K562 (cell line): ENCODE measurements around the gene DYNC2LI1. TPM values are rescaled to one million over a fixed set of nuclear protein-coding genes. Genes with fewer than 3 reads are reported as not detected.
A peak's percentile ranks its signal among the peaks of the same experiment; 100 is the strongest.

ENCODE experiments used
- ATAC-seq: fragments of 200-7000 bp; cut with Tn5 transposase; 3 replicates; pipeline ENCODE4 v1.9.1; 2020; ENCODE audit warnings: moderate library complexity
- BruUV-seq: library from RNA; stranded (reverse); fragments of 400-500 nt; replicated peaks from 2 replicates; lab custom pipeline; 2021; lab: Mats Ljungman, UMichigan
- CTCF ChIA-PET: fragments of 300-600 bp; formaldehyde crosslinking; extraction: SDS; loops from one replicate; lab custom pipeline; 2021; ENCODE audit warnings: low intra/inter-chr PET ratio; lab: Yijun Ruan, JAX
- POLR2A ChIA-PET: fragments of 300-600, 350-650 bp; sonication (Branson Sonifier 250); formaldehyde crosslinking; extraction: SDS; loops from one replicate; lab custom pipeline; 2021; ENCODE audit warnings: antibody characterized with exemption, inconsistent platforms; lab: Yijun Ruan, JAX
- DNase-seq, 4 experiments: peaks; one replicate each; pipeline versions ENCODE4 v3.0.0 to v3.0.0-alpha.2; 2011 to 2018; ENCODE audit warnings: low spot score in 3 of 4, mixed read lengths in 3 of 4; ENCODE audit errors: extremely low read depth in 1 of 4
- FAIRE-seq: peaks from 2 replicates; lab custom pipeline; 2011; peaks lifted over from hg19 to GRCh38; lab: Jason Lieb, UNC
- H2AFZ ChIP-seq: 2 replicates; pipeline ENCODE4 v1.6.0; 2011; ENCODE audit warnings: low read depth, low read length, control low read depth, inconsistent platforms
- H3K27ac ChIP-seq: fragments of 200-600 bp; 3 replicates; pipeline ENCODE4 v1.8.0; 2011; ENCODE audit warnings: low read depth, mild to moderate bottlenecking, control low read depth, inconsistent platforms, low read length, moderate library complexity, mixed read lengths; ENCODE audit errors: extremely low read depth
- H3K27me3 ChIP-seq, 2 experiments: fragments of 300-600 bp in 1 of 2; 2 replicates in 1 of 2; 3 replicates in 1 of 2; pipeline versions ENCODE4 v1.6.0 to v1.8.0; 2011; ENCODE audit warnings: inconsistent platforms in 2 of 2, low read length in 2 of 2, mild to moderate bottlenecking in 1 of 2, mixed read lengths in 1 of 2, moderate library complexity in 1 of 2; ENCODE audit not compliant: control insufficient read depth in 2 of 2, insufficient read depth in 2 of 2
- H3K36me3 ChIP-seq: fragments of 300-600 bp; 3 replicates; pipeline ENCODE4 v1.8.0; 2011; ENCODE audit warnings: mild to moderate bottlenecking, low read length, inconsistent platforms; ENCODE audit not compliant: control insufficient read depth, insufficient read depth
- H3K4me1 ChIP-seq, 2 experiments: fragments of 200-600 bp in 1 of 2; replicated peaks in 1 of 2; 2 replicates in 1 of 2; 3 replicates in 1 of 2; pipeline versions ENCODE4 v1.5.1 to v1.8.0; 2011; ENCODE audit warnings: inconsistent platforms in 2 of 2, low read length in 2 of 2, mild to moderate bottlenecking in 1 of 2, mixed read lengths in 1 of 2, moderate library complexity in 1 of 2; ENCODE audit not compliant: control insufficient read depth in 2 of 2, insufficient read depth in 2 of 2
- H3K4me2 ChIP-seq: 2 replicates; pipeline ENCODE4 v1.6.1; 2011; ENCODE audit warnings: low read length, control low read depth, inconsistent platforms, mixed read lengths; ENCODE audit not compliant: insufficient read depth
- H3K4me3 ChIP-seq: fragments of 200-600 bp; sonication (generic), shearing (Covaris generic); 2 replicates; pipeline ENCODE4 v1.5.1; 2016; ENCODE audit warnings: control low read depth, inconsistent platforms
- H3K79me2 ChIP-seq: fragments of 200-600 bp; 3 replicates; pipeline ENCODE4 v1.8.0; 2011; ENCODE audit warnings: low read length, inconsistent platforms; ENCODE audit not compliant: control insufficient read depth, insufficient read depth
- H3K9ac ChIP-seq, 2 experiments: 2 replicates each; pipeline versions ENCODE4 v1.6.0 to v1.6.1; 2011; ENCODE audit warnings: low read depth in 2 of 2, low read length in 2 of 2, control low read depth in 1 of 2, inconsistent platforms in 1 of 2, mild to moderate bottlenecking in 1 of 2, mixed read lengths in 1 of 2; ENCODE audit not compliant: insufficient read depth in 1 of 2
- H3K9me1 ChIP-seq: one replicate; pipeline ENCODE4 v1.6.0; 2011; ENCODE audit warnings: inconsistent platforms, mild to moderate bottlenecking, low read length, moderate library complexity; ENCODE audit not compliant: control insufficient read depth, insufficient read depth
- H3K9me3 ChIP-seq: replicated peaks from 2 replicates; pipeline ENCODE4 v1.5.1; 2011; ENCODE audit warnings: low read depth, low read length, inconsistent platforms; ENCODE audit not compliant: control insufficient read depth, insufficient read depth
- H4K20me1 ChIP-seq: replicated peaks from 2 replicates; pipeline ENCODE4 v1.6.1; 2011; ENCODE audit warnings: low read length, inconsistent platforms, mixed read lengths; ENCODE audit not compliant: control insufficient read depth, insufficient read depth
- BMI1 ChIP-seq: fragments of 150-350 bp; IDR thresholded peaks from 2 replicates; pipeline ENCODE4 v1.6.1; 2014; ENCODE audit warnings: low read length
- FOXP1 ChIP-seq: sonication (generic); formaldehyde crosslinking; IDR thresholded peaks from 2 replicates; pipeline ENCODE4 v1.8.0; 2022; ENCODE audit warnings: mild to moderate bottlenecking, missing genetic modification reagents
- HNRNPL ChIP-seq: fragments of 200-400 bp; formaldehyde crosslinking; IDR thresholded peaks from 2 replicates; pipeline ENCODE4 v1.6.1; 2017; ENCODE audit warnings: low read depth, mild to moderate bottlenecking, low read length
- JUND ChIP-seq, 2 experiments: IDR thresholded peaks; 2 replicates in 1 of 2; 3 replicates in 1 of 2; pipeline ENCODE4 v1.6.1; 2011; ENCODE audit warnings: borderline replicate concordance in 2 of 2, low read depth in 2 of 2, low read length in 2 of 2, improper control_type of control experiment in 1 of 2, missing biosample characterization in 1 of 2, missing genetic modification characterization in 1 of 2, missing genetic modification reagents in 1 of 2
- KDM1A ChIP-seq, 2 experiments: fragments of 450-650 bp; IDR thresholded peaks; 2 replicates each; pipeline ENCODE4 v1.6.1; 2016; ENCODE audit warnings: mild to moderate bottlenecking in 2 of 2
- KLF10 ChIP-seq: fragments of 250-450 bp; sonication (Bioruptor Pico); IDR thresholded peaks from 2 replicates; pipeline ENCODE4 v1.6.1; 2021; ENCODE audit warnings: matching md5 sums
- LARP7 ChIP-seq: fragments of 450-650 bp; IDR thresholded peaks from 2 replicates; pipeline ENCODE4 v1.6.1; 2016
- MEIS2 ChIP-seq: fragments of 450-650 bp; IDR thresholded peaks from 2 replicates; pipeline ENCODE4 v1.6.1; 2014; ENCODE audit warnings: mild to moderate bottlenecking; ENCODE audit not compliant: partially characterized antibody
- MIER1 ChIP-seq: fragments of 450-650 bp; IDR thresholded peaks from 2 replicates; pipeline ENCODE4 v1.6.1; 2016; ENCODE audit warnings: antibody characterized with exemption, mild to moderate bottlenecking, low read depth
- NFXL1 ChIP-seq: fragments of 450-650 bp; formaldehyde crosslinking; IDR thresholded peaks from 2 replicates; pipeline ENCODE4 v1.4.0; 2021; ENCODE audit warnings: mild to moderate bottlenecking
- PREB ChIP-seq: sonication (generic); formaldehyde crosslinking; IDR thresholded peaks from 2 replicates; pipeline ENCODE4 v1.8.1; 2023; ENCODE audit warnings: mild to moderate bottlenecking, missing genetic modification reagents
- PTBP1 ChIP-seq: fragments of 200-400 bp; formaldehyde crosslinking; IDR thresholded peaks from 2 replicates; pipeline ENCODE4 v1.6.1; 2017; ENCODE audit warnings: low read depth, low read length
- WGBS: fragments of 100-300 bp; shearing (Covaris generic); methylation state at CpG from one replicate; pipeline ENCODE4 v1.1.6; 2016; ENCODE audit warnings: low coverage, mixed read lengths; ENCODE audit not compliant: insufficient coverage; ENCODE audit errors: missing lambda C conversion rate; 5-methylcytosine and 5-hydroxymethylcytosine counted together
- in situ Hi-C: fragments of 300-500 bp; cut with MboI; formaldehyde crosslinking; loops from 4 replicates; pipeline ENCODE4 v1.15.0; 2018; ENCODE audit warnings: inconsistent platforms, mixed read lengths
- intact Hi-C: fragments of 100-400 bp; cut with micrococcal nuclease; formaldehyde crosslinking; loops from 2 replicates; pipeline ENCODE4 v1.14.2; 2022
- polyA plus RNA-seq, 8 experiments: library from polyadenylated mRNA; depleted of rRNA in 4 of 8; stranded (reverse) in 5 of 8; unstranded in 3 of 8; fragments of >200 nt; fragmentation: Nextera tagmentation in 2 of 8; fragmentation: Illumina TruSeq in 1 of 8; extraction: Ambion mirVana in 2 of 8; extraction: Trizol in 1 of 8; gene quantifications; 2 replicates each; pipeline versions ENCODE4 v1.2.1 to v1.2.3, GENCODE V29; 2011 to 2014; ENCODE audit warnings: inconsistent platforms in 1 of 8, missing spikeins in 1 of 8
- total RNA-seq, 7 experiments: library from RNA; depleted of rRNA in 6 of 7; stranded (reverse); fragments of >200 nt in 6 of 7; fragmentation: Illumina TruSeq in 2 of 7; extraction: Trizol in 2 of 7; gene quantifications; 2 replicates each; pipeline versions ENCODE4 v1.2.1 to v1.2.3, GENCODE V29; 2011 to 2021; ENCODE audit warnings: low replicate concordance in 1 of 7
- TF ChIP-seq, protein P1 (sequence below): fragments of 250-450 bp; sonication (Bioruptor Pico); IDR thresholded peaks from 2 replicates; pipeline ENCODE4 v1.5.0; 2022; ENCODE audit warnings: mild to moderate bottlenecking
- TF ChIP-seq, protein P2 (sequence below): IDR thresholded peaks from 2 replicates; pipeline ENCODE4 v1.6.1; 2011; ENCODE audit not compliant: insufficient read length; ENCODE audit errors: extremely low read depth

The DYNC2LI1 gene
- total and polyA plus RNA-seq, 9 of the 15 experiments (the other 6 are each of a cell fraction or from before 2014, with no cell fraction given) = 12.5 to 42.2 (median 25.8) TPM

GRCh38 chr2:43737097-43737854, 36.6 kb upstream of the DYNC2LI1 start (continued):
- 0 out of 2 replicates have a peak, but pooled peaks have one; percentile 53 for TF ChIP-seq JUND (IDR thresholded peaks at IDR 0.05; ENCODE audit: borderline replicate concordance, low read depth, low read length)
- no peak for TF ChIP-seq JUND (tag; IDR thresholded peaks at IDR 0.05; ENCODE audit: borderline replicate concordance, low read depth, low read length)
- TF ChIP-seq FOXP1 (CRISPR knock-in tag) = no peak
- TF ChIP-seq KDM1A (IDR thresholded peaks at IDR 0.05) = no peak
- TF ChIP-seq MEIS2 = peak; percentile 19
- TF ChIP-seq PTBP1 = no peak
- TF ChIP-seq, all 486 proteins: peak for 6

DNA sequence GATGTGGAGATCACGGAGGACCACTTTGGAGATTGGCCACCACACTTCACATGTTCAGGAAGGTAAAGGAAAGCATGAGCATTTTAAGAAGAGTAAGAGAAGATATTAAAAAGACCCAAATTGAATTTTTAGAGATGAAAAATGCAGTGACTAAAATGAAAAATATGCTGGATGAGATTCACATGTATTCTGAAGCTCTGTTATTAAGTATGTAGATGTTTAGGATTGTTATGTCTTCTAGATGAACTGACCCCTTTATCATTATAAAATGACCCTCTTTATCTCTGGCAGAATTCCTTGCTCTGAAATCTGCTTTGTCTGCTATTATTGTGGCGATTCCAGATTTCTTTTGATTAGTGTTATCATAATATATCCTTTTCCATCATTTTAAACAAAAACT, 36.0 kb upstream of the DYNC2LI1 start:
- H3K4me2 ChIP-seq = no peak overlapping the region
- ChIA-PET CTCF (no interaction called here), POLR2A (interaction anchor here (1.3 kb wide), 1 partner anchor 13 kb away, joined by 6 read pairs; no protein-coding TSS in a partner anchor)
- 25% methylated on average over 2 of the region's 2 CpGs for WGBS
- intact Hi-C loops (no loop called here), in situ Hi-C loops (no loop called here)
- no peaks in the 10 kb centered on the region for H3K36me3 ChIP-seq
- no peak overlapping the region for H3K27ac ChIP-seq
- H3K4me3 ChIP-seq = no peak overlapping the region
- no peaks in the 10 kb centered on the region for H3K27me3 ChIP-seq
- BruUV-seq = no TSS peak
- no peaks in the 10 kb centered on the region for H4K20me1 ChIP-seq
- peaks cover 5 to 7% of the 10 kb centered on the region in 2 experiments; a peak in 3 of 5 replicates for H3K4me1 ChIP-seq
- no peaks in the 10 kb centered on the region for H3K9me1 ChIP-seq
- peak overlapping the region; percentile 0; the same call in 1 of the 2 replicates for H2AFZ ChIP-seq
- H3K79me2 ChIP-seq = no peaks in the 10 kb centered on the region
- H3K9ac ChIP-seq = no peak overlapping the region
- DNase-seq = no peak
- no peak for FAIRE-seq
- no peak for ATAC-seq
- no peaks in the 10 kb centered on the region for H3K9me3 ChIP-seq
- TF ChIP-seq MIER1 (no peak), PREB (CRISPR knock-in tag) (no peak), KLF10 (CRISPR knock-in tag) (no peak), BMI1 (no peak), LARP7 (no peak), HNRNPL (no peak), NFXL1 (CRISPR knock-in tag) (no peak)
- TF ChIP-seq, protein P1, sequence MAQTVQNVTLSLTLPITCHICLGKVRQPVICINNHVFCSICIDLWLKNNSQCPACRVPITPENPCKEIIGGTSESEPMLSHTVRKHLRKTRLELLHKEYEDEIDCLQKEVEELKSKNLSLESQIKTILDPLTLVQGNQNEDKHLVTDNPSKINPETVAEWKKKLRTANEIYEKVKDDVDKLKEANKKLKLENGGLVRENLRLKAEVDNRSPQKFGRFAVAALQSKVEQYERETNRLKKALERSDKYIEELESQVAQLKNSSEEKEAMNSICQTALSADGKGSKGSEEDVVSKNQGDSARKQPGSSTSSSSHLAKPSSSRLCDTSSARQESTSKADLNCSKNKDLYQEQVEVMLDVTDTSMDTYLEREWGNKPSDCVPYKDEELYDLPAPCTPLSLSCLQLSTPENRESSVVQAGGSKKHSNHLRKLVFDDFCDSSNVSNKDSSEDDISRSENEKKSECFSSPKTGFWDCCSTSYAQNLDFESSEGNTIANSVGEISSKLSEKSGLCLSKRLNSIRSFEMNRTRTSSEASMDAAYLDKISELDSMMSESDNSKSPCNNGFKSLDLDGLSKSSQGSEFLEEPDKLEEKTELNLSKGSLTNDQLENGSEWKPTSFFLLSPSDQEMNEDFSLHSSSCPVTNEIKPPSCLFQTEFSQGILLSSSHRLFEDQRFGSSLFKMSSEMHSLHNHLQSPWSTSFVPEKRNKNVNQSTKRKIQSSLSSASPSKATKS = no peak
- TF ChIP-seq, protein P2, sequence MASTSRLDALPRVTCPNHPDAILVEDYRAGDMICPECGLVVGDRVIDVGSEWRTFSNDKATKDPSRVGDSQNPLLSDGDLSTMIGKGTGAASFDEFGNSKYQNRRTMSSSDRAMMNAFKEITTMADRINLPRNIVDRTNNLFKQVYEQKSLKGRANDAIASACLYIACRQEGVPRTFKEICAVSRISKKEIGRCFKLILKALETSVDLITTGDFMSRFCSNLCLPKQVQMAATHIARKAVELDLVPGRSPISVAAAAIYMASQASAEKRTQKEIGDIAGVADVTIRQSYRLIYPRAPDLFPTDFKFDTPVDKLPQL = no peak
